Breast epithelium (tissue), 4 donors: ENCODE results near the gene NCS1. TPM values are rescaled to one million over a fixed set of nuclear protein-coding genes. Genes with fewer than 3 reads are reported as not detected.

Experiments used
- DNase-seq, 2 donors: peaks; one replicate each; pipeline ENCODE4 v3.0.0-alpha.2; 2019; ENCODE audit warnings: low spot score in 2 of 2
- H3K27ac ChIP-seq, 2 donors: fragments of 200-600 bp; sonication (generic) in 1 of 2; one replicate each; pipeline ENCODE4 v1.5.1; 2016 to 2019; ENCODE audit warnings: mild to moderate bottlenecking in 1 of 2
- H3K27me3 ChIP-seq, 2 donors: fragments of 200-600 bp; sonication (generic) in 1 of 2; one replicate each; pipeline versions ENCODE4 v1.5.1 to v1.6.0; 2017 to 2019; ENCODE audit warnings: control low read depth in 1 of 2, mild to moderate bottlenecking in 1 of 2
- H3K36me3 ChIP-seq: fragments of 200-600 bp; one replicate; pipeline ENCODE4 v1.5.1; 2019
- H3K4me1 ChIP-seq, 2 donors: fragments of 200-600 bp; sonication (generic); one replicate each; pipeline ENCODE4 v1.5.1; 2016 to 2019; ENCODE audit warnings: control low read depth in 1 of 2
- H3K4me3 ChIP-seq, 3 donors: fragments of 200-600 bp; sonication (generic); 1 replicate in 2 of 3; 2 replicates in 1 of 3; pipeline ENCODE4 v1.5.1; 2016 to 2019; ENCODE audit warnings: mild to moderate bottlenecking in 3 of 3, moderate library complexity in 2 of 3
- H3K9me3 ChIP-seq, 2 donors: fragments of 200-600 bp; sonication (generic) in 1 of 2; one replicate each; pipeline ENCODE4 v1.5.1; 2016 to 2019; ENCODE audit warnings: control low read depth in 1 of 2
- POLR2A ChIP-seq: fragments of 450-650 bp; IDR thresholded peaks from one replicate; pipeline ENCODE4 v1.6.1; 2016; ENCODE audit warnings: antibody characterized with exemption, mild to moderate bottlenecking, moderate library complexity
- POLR2AphosphoS5 ChIP-seq, 3 donors: sonication (generic); formaldehyde crosslinking; IDR thresholded peaks; one replicate each; pipeline ENCODE4 v1.6.1; 2017; ENCODE audit warnings: antibody characterized with exemption in 3 of 3
- intact Hi-C: fragments of 100-400 bp; cut with DNase I; formaldehyde crosslinking; loops from one replicate; pipeline ENCODE4 v1.15.1; 2023; ENCODE audit warnings: low total_unique reads
- total RNA-seq, 3 donors: library from RNA; depleted of rRNA; stranded (reverse); fragments of >200 nt; gene quantifications; one replicate each; pipeline ENCODE4 v1.1.0, GENCODE V29; 2016
- TF ChIP-seq, protein P1 (sequence below), 3 donors: fragments of 450-650 bp; IDR thresholded peaks; one replicate each; pipeline ENCODE4 v1.5.1; 2016 to 2017; ENCODE audit warnings: antibody characterized with exemption in 3 of 3, mild to moderate bottlenecking in 3 of 3, moderate library complexity in 3 of 3

The NCS1 gene
- total RNA-seq, 3 donors from 2014 or later: 3.2 to 3.9 (median 3.4) TPM

DNA sequence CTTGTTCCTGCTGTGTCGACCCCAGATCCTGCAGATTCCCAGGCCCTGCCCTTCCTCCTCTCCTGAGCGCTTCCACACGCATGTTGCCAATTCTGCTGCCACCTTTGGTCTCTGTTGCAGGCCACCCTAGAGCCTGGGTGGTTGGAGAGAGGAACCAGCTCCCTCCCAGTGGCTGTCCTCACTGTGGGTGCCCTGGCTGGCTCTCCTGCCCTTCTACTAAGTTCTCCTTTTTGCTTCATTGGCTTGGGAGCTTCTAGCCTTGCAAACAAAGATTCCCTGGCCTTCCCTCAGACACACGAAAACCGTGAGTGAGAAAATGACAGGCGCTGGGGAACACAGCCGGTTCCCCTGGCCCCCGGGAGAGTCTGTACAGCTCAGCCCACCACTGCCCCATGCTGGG, 14.2 kb upstream of the NCS1 start:
- no peak overlapping the region for H3K27ac ChIP-seq
- H3K27me3 ChIP-seq: no peaks in the 10 kb centered on the region
- TF ChIP-seq POLR2AphosphoS5 (IDR thresholded peaks at IDR 0.05): no peak
- TF ChIP-seq, protein P1, sequence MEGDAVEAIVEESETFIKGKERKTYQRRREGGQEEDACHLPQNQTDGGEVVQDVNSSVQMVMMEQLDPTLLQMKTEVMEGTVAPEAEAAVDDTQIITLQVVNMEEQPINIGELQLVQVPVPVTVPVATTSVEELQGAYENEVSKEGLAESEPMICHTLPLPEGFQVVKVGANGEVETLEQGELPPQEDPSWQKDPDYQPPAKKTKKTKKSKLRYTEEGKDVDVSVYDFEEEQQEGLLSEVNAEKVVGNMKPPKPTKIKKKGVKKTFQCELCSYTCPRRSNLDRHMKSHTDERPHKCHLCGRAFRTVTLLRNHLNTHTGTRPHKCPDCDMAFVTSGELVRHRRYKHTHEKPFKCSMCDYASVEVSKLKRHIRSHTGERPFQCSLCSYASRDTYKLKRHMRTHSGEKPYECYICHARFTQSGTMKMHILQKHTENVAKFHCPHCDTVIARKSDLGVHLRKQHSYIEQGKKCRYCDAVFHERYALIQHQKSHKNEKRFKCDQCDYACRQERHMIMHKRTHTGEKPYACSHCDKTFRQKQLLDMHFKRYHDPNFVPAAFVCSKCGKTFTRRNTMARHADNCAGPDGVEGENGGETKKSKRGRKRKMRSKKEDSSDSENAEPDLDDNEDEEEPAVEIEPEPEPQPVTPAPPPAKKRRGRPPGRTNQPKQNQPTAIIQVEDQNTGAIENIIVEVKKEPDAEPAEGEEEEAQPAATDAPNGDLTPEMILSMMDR (IDR thresholded peaks at IDR 0.05): no peak
- no peak for TF ChIP-seq POLR2A
- no peaks in the 10 kb centered on the region for H3K36me3 ChIP-seq
- no peak for DNase-seq
- no peak overlapping the region for H3K4me3 ChIP-seq
- no peaks in the 10 kb centered on the region for H3K4me1 ChIP-seq
- H3K9me3 ChIP-seq: no peaks in the 10 kb centered on the region
- intact Hi-C loops: no loop called here

DNA sequence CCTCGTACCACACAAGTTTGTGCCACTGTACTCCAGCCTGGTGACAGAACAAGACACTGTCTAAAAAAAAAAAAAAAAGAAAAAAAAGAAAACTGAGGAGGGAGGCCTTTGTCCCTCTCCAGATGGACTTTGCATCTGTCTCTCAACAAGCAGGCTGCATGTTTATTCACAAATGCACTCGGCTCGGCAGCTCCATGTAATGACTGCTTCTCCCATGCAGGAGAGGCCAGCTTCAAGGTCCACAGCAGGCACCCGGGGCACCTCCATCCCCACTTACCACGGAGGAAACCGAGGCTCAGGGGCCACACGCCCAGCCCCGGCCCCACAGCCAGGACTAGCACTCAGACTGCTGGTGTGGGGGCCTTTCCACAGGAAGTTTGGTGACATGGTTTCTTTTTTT, 13.1 kb upstream of the NCS1 start:
- TF ChIP-seq, protein P1 (IDR thresholded peaks at IDR 0.05): no peak
- no peak for TF ChIP-seq POLR2AphosphoS5 (IDR thresholded peaks at IDR 0.05)
- no peak for TF ChIP-seq POLR2A
- intact Hi-C loops: no loop called here
- H3K9me3 ChIP-seq: no peaks in the 10 kb centered on the region

DNA sequence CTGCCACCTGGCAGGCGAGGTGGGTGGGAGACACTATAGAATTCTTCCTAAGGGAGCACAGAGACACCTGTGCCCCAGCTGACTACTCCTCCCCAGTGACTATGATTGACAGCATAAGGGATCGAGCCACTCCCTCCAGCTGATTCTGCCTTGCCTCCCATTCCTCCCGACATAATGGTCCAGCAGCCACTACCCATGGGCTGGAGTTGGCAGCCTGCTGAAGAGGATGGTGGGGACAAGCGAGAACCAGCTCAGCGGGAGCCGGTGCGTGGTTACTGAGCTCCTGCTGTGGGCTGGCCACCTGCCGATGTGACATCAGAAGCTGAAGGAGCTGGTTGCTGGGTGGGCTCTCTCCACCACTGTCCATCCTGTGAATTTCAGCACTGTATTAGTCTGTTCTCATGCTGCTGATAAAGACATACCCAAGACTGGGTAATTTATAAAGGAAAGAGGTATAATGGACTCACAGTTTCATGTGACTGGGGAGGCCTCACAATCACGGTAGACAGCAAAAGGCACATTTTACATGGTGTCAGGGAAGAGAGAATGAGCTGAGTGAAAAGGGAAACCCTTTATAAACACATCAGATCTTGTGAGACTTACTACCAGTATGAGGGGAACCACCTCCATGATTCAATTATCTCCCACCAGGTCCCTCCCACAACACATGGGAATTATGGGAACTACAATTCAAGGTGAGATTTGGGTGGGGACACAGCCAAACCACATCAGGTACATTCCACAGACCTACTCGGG, 12.1 kb upstream of the NCS1 start:
- Histone ChIP-seq H3K27ac (no peak overlapping the region), H3K4me1 (no peaks in the 10 kb centered on the region), H3K9me3 (no peaks in the 10 kb centered on the region), H3K27me3 (no peaks in the 10 kb centered on the region), H3K36me3 (no peaks in the 10 kb centered on the region), H3K4me3 (no peak overlapping the region)
- TF ChIP-seq POLR2AphosphoS5 (IDR thresholded peaks at IDR 0.05) (no peak), POLR2A (no peak)
- TF ChIP-seq, protein P1 (IDR thresholded peaks at IDR 0.05): no peak
- intact Hi-C loops: no loop called here
- no peak for DNase-seq

More for the DNA sequence above, 13.1 kb upstream of the NCS1 start:
- Histone ChIP-seq H3K27ac (no peak overlapping the region), H3K27me3 (no peaks in the 10 kb centered on the region), H3K4me1 (no peaks in the 10 kb centered on the region), H3K4me3 (no peak overlapping the region), H3K36me3 (no peaks in the 10 kb centered on the region)
- no peak for DNase-seq

DNA sequence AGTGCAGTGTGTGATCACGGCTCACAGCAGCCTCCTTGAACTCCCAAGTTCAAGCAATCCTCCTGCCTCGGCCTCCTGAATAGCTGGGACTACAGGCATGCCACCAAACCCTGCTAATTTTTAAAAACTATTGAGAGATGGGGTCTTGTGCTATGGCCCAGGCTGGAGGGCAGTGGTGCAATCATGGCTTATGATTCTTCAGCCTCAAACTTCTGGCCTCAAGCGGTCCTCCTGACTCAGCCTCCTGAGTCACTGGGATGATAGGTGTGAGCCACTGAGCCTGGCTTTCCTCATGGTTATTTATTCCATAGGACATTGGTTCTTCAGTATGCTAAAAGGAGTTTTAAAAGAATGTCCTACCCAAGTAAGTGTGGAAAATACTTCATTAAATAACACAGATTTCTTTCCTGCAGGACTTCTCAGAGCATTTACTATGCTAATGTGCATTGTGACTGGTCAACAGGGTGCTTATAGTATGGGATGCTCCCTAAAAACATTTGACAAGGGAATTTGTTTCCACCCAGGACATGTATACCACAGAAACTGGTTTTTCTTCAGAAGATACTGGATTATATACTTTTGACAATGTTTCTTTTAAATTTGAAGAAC, 11.2 kb upstream of the NCS1 start:
- H3K4me1 ChIP-seq: no peaks in the 10 kb centered on the region
- no peaks in the 10 kb centered on the region for H3K27me3 ChIP-seq
- TF ChIP-seq, protein P1 (IDR thresholded peaks at IDR 0.05): no peak
- TF ChIP-seq POLR2A: no peak
- no peak for TF ChIP-seq POLR2AphosphoS5 (IDR thresholded peaks at IDR 0.05)
- DNase-seq: no peak
- H3K9me3 ChIP-seq: no peaks in the 10 kb centered on the region
- intact Hi-C loops: no loop called here
- H3K4me3 ChIP-seq: no peak overlapping the region
- H3K27ac ChIP-seq: no peak overlapping the region
- no peaks in the 10 kb centered on the region for H3K36me3 ChIP-seq

DNA sequence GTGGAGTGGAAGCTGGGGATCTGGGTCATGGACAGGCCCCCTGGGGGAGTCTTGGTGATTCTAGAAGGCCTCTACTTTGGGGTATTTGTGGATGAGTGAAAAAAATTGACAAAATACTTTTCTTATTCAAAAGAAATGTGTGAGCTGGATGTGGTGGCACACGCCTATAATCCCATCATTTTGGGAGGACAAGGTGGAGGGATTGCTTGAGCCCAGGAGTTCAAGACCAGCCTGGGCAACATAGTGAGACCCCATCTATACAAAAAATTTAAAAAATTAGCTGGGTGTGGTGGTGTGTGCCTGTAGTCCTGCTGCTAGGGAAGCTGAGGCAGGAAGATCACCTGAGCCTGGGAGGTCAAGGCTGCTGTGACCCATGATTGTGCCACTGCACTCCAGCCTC, 6.6 kb upstream of the NCS1 start:
- H3K27me3 ChIP-seq: no peaks in the 10 kb centered on the region
- no peak for DNase-seq
- no peaks in the 10 kb centered on the region for H3K36me3 ChIP-seq
- H3K27ac ChIP-seq: no peak overlapping the region
- H3K9me3 ChIP-seq: no peaks in the 10 kb centered on the region
- no peak for TF ChIP-seq POLR2A
- TF ChIP-seq, protein P1 (IDR thresholded peaks at IDR 0.05): no peak
- TF ChIP-seq POLR2AphosphoS5 (IDR thresholded peaks at IDR 0.05): no peak
- H3K4me3 ChIP-seq: no peak overlapping the region
- intact Hi-C loops: no loop called here
- H3K4me1 ChIP-seq: no peaks in the 10 kb centered on the region
